ENCODE data around the gene LGALS3BP. TPM values are rescaled to one million over a fixed set of nuclear protein-coding genes. Genes with fewer than 3 reads are reported as not detected.

LGALS3BP gene
- 417 TPM for total RNA-seq
- long read RNA-seq, transcript LGALS3BP-201 (6 exons, 2,405 nt), result major isoform, 505 of 698 reads
- long read RNA-seq, transcript LGALS3BP-210 (3 exons, 882 nt), result minor isoform, 11 of 698 reads
- long read RNA-seq, transcript LGALS3BP-202 (5 exons, 936 nt), result minor isoform, 7 of 698 reads
- long read RNA-seq, partial matches to known transcripts, result 40 of 698 reads
- long read RNA-seq, other reads (novel, unspliced or antisense), result 135 of 698 reads

GRCh38 chr17:78979780-78980623 is at the start of gene LGALS3BP:
LGALS3BP (minus strand) TSS chr17:78979923; CDS start chr17:78977191, 2,732 bp downstream.
- DNase-seq (peak; percentile 81), ATAC-seq (peak; percentile 84 to 91)
- TF ChIP-seq CTCF (IDR thresholded peaks at IDR 0.05), result no peak
- Histone ChIP-seq H3K9me3 (no peaks in the 10 kb centered on the region), H3K27me3 (ENCODE audit: low read depth) (no peaks in the 10 kb centered on the region), H3K4me3 (peak within 1 kb of the TSS; percentile 63), H3K4me1 (peaks cover 52% of the 10 kb centered on the region), H3K27ac (peak within 1 kb of the TSS; percentile 79), H3K36me3 (no peaks in the 10 kb centered on the region)
- intact Hi-C loops (cut with DNase I), result no loop called here

GRCh38 chr17:79028496-79029326 is 49.0 kb upstream of the LGALS3BP start:
- Histone ChIP-seq H3K27ac (no peak overlapping the region), H3K27me3 (ENCODE audit: low read depth) (peaks cover 8% of the 10 kb centered on the region), H3K4me3 (no peak overlapping the region), H3K9me3 (no peaks in the 10 kb centered on the region), H3K36me3 (no peaks in the 10 kb centered on the region), H3K4me1 (peaks cover 54% of the 10 kb centered on the region)
- no peak for ATAC-seq
- no peak for TF ChIP-seq CTCF (IDR thresholded peaks at IDR 0.05)
- DNase-seq, result no peak
- intact Hi-C loops (cut with DNase I), result no loop called here

GRCh38 chr17:79027925-79028491 is 48.3 kb upstream of the LGALS3BP start:
- H3K36me3 ChIP-seq, result no peaks in the 10 kb centered on the region
- H3K27me3 ChIP-seq (ENCODE audit: low read depth), result peaks cover 9% of the 10 kb centered on the region
- no peak for TF ChIP-seq CTCF (IDR thresholded peaks at IDR 0.05)
- peaks cover 56% of the 10 kb centered on the region for H3K4me1 ChIP-seq
- peak in 1 of 2 donors; percentile 3 for ATAC-seq
- peak overlapping the region; percentile 67 for H3K27ac ChIP-seq
- intact Hi-C loops (cut with DNase I), result no loop called here
- DNase-seq, result no peak
- no peaks in the 10 kb centered on the region for H3K9me3 ChIP-seq
- H3K4me3 ChIP-seq, result no peak overlapping the region

GRCh38 chr17:79027274-79027924 is 47.7 kb upstream of the LGALS3BP start:
- intact Hi-C loops (cut with DNase I), result no loop called here
- Histone ChIP-seq H3K36me3 (no peaks in the 10 kb centered on the region), H3K27me3 (ENCODE audit: low read depth) (peaks cover 9% of the 10 kb centered on the region), H3K9me3 (no peaks in the 10 kb centered on the region), H3K4me3 (peak overlapping the region; percentile 9), H3K4me1 (peaks cover 62% of the 10 kb centered on the region), H3K27ac (peak overlapping the region; percentile 67)
- no peak for TF ChIP-seq CTCF (IDR thresholded peaks at IDR 0.05)
- DNase-seq, result no peak
- ATAC-seq, result no peak

Data from lower lobe of right lung (tissue), 2 donors.